SIG-M5 treated with dmso at 0.1 percent for 504 hours (cell line): ENCODE data around the gene RAET1L.
"Not testable (repeated sequence)": the region's sequence is repeated elsewhere in the genome, so short reads cannot be mapped to it uniquely, and the experiment has no call there.

Source experiments
- DNase-seq: peaks from one replicate; lab custom pipeline; 2025; ENCODE audit not compliant: unreplicated experiment; lab: John Stamatoyannopoulos, UW

Gene RAET1L, protein sequence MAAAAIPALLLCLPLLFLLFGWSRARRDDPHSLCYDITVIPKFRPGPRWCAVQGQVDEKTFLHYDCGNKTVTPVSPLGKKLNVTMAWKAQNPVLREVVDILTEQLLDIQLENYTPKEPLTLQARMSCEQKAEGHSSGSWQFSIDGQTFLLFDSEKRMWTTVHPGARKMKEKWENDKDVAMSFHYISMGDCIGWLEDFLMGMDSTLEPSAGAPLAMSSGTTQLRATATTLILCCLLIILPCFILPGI

DNA sequence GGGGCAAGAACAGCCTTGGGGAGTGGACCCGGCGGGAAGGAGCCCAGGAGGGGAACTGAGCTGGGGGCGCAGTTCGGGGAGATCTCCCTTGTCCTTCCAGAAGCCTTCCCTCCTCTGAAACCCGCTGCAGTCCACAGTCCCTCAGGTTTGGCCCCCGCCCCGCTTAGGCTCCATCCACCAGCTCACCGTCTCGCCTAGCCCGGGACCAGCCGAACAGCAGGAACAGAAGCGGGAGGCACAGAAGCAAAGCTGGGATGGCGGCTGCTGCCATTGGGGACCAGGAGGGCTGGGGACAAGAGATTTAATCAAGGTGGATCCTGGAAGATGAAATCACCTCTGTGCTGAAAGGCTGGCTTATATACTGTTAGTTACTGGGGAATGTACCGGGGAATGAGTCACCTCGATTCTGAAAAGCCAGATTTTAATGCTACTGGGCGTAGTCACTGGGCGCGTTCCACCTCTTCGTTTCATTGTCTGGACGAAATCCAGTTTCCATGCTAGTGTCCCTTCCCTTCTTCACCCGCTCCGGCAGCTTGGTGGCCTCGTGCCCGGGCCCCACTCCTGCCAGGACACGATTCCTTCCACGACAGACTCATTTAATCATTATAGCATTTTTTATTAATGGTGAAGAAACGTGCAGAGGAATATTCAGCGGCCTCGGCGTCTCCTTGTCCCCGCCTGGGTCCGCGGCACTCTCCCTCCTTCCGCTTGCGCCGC, at the start of gene RAET1L:
Gene RAET1L (minus strand): TSS at position 332 of the 717 bp plus-strand sequence. CDS start 61 bp downstream, at position 271.
- no peak for DNase-seq

DNA sequence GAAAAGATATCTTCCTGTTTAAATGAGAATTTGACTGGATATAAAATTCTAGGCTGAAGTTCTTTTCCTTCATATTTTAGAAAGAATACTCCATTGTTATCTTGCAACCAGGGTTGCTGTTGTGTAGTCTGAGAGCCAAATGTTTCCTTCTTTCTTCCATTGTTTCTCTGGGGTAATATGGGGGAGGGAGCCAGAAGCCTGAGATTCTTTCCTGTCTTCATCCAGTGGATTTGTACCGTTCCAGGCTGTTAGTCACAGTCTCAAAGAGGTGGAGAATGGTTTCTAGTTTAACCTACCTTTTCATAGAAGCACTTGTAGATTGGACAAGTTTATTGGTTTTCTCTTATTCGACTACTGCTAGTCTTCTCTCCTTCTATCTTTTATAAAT, 49.7 kb upstream of the RAET1L start:
- no peak for DNase-seq

DNA sequence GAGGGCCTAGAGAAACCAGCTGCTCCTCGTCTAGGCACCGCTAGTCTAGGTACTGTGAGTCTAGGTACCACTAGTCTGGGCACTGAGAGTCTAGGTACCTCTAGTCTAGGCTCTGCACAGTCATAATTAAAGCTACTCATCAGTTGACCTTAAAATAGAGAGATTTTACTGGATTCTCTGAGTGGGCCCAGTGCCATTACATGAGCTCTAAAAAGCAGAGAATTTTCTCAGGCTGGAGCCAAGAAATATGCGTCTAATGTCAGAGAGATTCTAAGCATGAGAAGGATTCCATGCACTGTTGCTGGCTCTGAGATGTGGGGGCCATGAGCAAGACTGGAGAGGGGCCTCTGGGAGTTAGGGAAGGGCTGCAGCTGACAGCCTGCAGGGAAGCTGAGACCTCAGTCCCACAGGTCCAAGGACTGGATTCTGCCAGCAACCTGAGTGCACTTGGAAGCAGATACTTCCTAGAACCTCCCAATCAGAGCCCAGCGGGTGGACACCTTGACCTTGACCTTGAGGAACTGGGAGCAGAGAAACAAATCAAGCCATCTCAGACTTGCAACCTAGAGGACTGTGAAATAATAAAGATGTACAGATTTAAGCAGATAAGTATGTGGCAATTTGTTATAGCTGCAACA, 49.2 kb upstream of the RAET1L start:
- not testable (repeated sequence) for DNase-seq

DNA sequence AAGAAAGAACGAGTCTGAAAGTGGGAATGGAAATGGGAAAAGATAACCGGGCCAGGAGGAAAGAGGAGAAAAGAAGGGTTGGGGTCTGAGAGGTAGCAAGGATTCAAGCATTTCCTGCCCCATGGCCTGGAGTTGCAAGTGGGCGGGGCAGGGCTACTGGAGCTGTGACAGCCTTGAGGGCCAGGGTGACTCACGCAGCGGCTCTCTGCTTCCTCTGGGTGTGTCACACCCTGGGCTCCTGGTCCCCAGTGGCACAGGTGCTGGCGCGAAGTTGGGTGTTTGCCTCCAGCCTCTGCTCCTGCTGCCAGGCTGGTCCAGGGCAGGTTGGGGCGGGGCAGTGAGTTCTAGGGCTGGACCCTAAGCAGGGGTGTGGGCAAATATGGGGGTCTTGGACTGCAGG, 46.9 kb upstream of the RAET1L start:
- DNase-seq = peak; percentile 24

GRCh38 chr6:150070236-150070818, 45.0 kb upstream of the RAET1L start:
- DNase-seq = no peak

DNA sequence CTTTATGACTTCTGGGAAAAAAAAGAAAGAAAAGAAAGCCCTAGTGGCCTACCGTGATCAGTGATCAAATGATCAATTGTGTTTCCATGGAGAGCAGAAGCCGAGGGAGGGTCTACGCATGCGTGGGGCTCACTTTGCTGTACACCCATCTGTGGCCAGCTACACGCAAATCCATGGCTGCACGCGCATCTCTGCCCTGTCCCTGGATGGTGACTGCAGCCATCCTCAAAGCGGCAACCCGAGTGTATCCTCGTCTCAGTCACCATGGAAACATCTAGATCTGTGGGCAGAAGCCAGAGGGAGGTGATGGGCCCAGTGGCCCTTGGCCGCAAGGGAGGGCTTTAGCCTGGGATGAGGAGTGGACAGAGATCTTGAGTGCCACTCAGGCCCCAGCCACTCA, 44.4 kb upstream of the RAET1L start:
- no peak for DNase-seq

- DNase-seq = peak; percentile 45
These were observed 43.7 kb upstream of the RAET1L start, which contains the start of gene ULBP3 for GRCh38 chr6:150068720-150069648. Gene ULBP3 (minus strand): TSS chr6:150069121. CDS start chr6:150069066, 55 bp downstream.

DNA sequence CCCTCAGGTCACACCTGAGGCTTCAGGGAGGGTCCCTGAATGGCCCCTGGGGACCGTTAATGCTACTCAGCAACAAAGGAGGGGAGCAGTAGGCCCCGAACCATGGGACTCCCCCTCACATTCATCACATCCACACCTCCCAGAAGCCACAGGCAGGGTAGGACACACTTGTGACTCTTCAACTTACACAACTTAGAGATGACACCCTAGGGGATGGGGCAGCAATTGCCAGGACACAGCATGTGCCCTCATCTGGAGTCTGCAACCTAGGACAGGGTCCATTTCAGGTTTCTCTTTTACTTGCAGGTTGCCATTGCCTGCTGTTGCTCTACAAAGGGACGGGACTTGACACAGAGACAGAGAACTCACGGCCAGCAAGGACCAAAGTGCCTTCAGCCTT, 42.8 kb upstream of the RAET1L start:
- DNase-seq = no peak

- no peak for DNase-seq
These were observed 39.8 kb upstream of the RAET1L start for GRCh38 chr6:150065083-150065482.

DNA sequence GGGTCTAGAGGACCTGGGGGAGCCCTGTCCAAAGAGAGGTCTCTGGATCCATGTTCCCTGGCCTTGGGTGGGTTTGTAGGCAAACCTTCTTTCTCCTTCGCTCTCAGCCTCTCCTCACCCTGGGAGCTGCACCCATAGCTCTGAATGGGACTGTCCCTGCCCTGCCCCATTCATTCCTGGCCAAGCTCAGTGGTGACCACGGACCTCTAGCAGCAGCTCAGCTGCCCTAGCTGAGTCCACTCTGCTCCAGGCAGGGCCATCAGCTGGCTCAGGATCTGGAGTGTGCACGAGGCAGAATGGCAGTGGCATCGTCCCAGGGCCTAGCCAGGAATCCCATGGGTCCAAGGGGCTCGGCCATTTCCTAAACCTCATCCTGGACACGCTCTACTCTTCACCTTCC, 38.3 kb upstream of the RAET1L start:
- no peak for DNase-seq

- not testable (repeated sequence) for DNase-seq
These were observed 34.6 kb upstream of the RAET1L start for GRCh38 chr6:150059973-150060372.

DNA sequence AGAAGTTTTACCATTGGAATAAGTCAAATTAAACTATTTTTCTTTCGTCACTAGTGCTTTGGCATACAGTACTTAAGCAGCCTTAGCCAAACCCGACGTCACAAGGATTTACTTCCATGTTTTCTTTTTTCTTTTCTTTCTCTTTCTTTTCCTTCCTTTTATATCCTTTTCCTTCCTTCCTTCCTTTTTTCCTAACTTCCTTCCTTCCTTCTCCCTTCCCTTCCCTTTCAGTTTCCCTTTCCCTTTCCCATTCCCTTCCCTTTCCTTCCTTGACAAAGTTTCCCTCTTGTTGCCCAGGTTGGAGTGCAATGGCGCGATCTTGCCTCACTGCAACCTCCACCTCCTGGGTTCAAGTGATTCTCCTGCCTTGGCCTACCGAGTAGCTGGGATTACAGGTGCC, 33.7 kb upstream of the RAET1L start:
- no peak for DNase-seq

DNA sequence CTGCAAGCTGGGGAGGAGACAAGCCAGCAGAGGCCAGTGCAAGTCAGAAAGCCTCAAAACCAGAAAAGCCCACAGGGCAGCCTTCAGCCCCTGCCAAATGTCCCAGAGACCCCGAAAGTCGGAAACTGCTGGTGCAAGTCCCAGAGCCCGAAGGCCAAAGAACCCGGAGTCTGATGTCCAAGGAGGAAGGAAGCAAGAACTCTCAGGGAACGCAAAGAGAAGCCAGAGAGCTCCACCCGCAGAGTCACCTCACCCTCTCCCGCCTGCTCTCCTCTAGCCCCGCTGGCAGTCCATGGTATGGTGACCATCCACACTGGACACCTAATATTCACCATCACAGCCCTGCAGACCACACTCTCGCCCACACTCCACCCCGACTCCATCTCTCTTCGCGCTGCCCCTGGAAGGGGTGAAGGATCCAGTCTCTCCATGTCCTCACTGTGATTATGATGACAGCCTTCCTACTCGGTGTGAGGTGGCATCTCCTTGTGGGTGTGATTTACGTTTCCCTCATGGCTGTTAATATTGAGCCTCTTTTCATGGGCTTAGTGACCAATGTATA, 33.0 kb upstream of the RAET1L start:
- DNase-seq = no peak

DNA sequence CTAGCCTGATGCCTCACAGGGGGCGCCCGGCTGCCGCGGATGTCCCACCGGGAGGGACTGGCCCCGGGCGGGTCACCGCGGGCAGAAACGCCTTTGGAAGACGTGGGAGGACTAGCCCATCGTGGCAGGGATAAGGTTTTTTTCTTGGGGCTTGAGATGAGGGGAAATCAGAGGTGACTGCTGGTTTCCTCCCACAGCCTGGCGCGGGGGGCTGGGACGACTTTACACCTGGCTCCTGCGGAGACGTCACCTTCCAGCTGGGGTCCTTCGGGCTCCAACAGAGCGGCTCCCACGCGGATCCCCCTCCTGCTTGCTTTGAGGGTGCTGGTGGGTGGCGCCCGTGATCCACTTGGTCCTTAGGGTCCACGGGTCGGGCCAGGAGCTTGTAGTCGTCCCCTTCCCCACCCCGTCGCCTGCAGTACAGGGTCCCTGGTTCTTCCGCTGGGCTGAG, 32.2 kb upstream of the RAET1L start:
- DNase-seq = no peak

DNA sequence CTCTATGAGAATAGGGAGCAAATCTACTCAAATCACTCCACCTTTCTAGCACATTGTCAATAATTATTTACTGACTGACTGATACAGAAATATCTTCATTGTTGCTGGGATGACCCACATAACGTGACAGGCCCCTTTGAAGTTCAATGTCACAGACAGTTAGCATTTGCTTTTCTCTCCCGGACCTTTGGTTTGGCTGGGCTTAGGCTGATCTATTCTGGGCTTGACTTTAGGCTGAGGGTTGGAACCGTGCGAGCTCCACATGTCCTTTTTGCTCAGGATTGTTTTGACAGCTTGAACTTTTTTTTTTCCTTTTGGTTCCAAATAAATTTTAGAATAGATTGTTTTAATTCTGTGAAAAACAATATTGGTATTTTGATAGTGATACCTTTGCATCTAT, 31.6 kb upstream of the RAET1L start:
- no peak for DNase-seq

DNA sequence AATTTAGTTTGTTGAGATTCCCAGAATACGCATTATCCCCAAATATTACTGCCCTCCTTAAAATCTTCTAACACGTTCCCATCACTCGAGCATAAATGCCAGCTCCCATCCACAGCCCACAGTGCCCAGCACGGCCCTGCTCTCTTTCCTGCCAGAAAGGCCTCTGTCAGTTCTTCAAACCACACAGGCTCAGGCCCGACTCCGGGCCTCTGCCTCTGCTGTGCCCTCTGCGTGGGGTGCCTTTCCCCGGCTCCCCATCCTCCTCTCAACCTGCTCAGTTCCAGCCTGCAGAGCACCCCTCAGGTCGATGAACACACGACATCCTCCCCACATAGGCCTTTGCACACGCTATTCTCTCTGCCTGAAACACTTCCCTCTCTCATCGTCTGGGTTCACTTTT, 30.8 kb upstream of the RAET1L start:
- DNase-seq = no peak

DNA sequence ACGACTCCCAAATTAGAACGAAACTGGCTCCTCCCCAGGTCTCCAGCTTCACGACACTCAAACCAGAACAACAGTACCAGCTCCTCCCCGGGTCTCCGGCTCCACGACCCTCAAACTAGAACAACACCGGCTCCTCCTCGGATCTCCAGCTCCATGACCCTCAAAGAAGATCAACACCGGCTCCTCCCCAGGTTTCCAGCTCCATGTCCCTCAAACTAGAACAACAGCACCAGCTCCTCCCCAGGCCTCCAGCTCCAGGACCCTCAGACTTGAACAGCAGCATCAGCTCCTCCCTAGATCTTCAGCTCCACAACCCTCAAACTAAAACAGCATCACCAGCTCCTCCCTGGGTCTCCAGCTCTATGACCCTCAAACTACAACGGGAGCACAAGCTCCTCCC, 29.8 kb upstream of the RAET1L start:
- no peak for DNase-seq

GRCh38 chr6:150053450-150053849, 28.1 kb upstream of the RAET1L start:
- DNase-seq = no peak

- DNase-seq = no peak
These were observed 25.5 kb upstream of the RAET1L start for GRCh38 chr6:150050846-150051245.

DNA sequence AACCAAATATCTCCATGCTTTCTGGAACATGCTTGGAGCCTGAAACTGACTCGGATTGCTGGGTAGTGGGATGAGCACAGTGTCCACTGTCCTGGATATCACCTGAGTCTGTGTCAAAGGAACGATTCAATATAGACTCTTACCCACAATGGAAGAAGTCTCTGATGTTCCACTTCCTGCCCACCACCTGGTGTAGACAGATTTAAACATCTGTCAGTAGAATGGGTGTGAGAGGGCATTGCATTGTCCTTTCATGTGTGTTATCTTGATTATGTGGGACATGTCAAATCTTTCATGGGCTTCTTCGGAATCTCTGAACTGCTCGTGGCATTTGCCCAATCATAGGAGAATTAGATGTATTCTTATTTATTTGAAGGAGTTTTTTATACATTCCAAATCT, 22.8 kb upstream of the RAET1L start:
- DNase-seq = no peak
